SK-N-SH (cell line): Measurements from ENCODE around the gene DNAH7. TPM values are rescaled to one million over a fixed set of nuclear protein-coding genes. Genes with fewer than 3 reads are reported as not detected.

Source experiments
- CTCF ChIA-PET: fragments of 300-600, 350-600 bp; formaldehyde crosslinking; extraction: SDS; loops from one replicate; lab custom pipeline; 2021; lab: Yijun Ruan, JAX
- POLR2A ChIA-PET: fragments of 350-600 bp; sonication (Branson Sonifier 250); formaldehyde crosslinking; extraction: SDS; loops from one replicate; lab custom pipeline; 2020; ENCODE audit warnings: antibody characterized with exemption, inconsistent platforms; lab: Yijun Ruan, JAX
- DNase-seq: peaks from one replicate; pipeline ENCODE4 v3.0.0; 2012
- H2AFZ ChIP-seq: fragments of 200-600 bp; sonication (generic); 2 replicates; pipeline ENCODE4 v1.8.1; 2016; ENCODE audit warnings: antibody characterized with exemption, mild to moderate bottlenecking, low read depth
- H3F3A ChIP-seq: fragments of 200-600 bp; sonication (generic); replicated peaks from 2 replicates; pipeline ENCODE3; 2016; ENCODE audit warnings: antibody characterized with exemption, mild to moderate bottlenecking; ENCODE audit not compliant: insufficient read depth
- H3K27ac ChIP-seq, 2 experiments: fragments of 200-500 bp in 1 of 2; fragments of 200-600 bp in 1 of 2; sonication (Bioruptor generic) in 1 of 2; sonication (generic), shearing (Covaris generic) in 1 of 2; 2 replicates each; pipeline versions ENCODE4 v1.5.1 to v1.6.1; 2014 to 2016; ENCODE audit warnings: low read depth in 2 of 2, inconsistent platforms in 1 of 2, low read length in 1 of 2, mild to moderate bottlenecking in 1 of 2, mixed read lengths in 1 of 2
- H3K27me3 ChIP-seq: fragments of 200-600 bp; sonication (generic), shearing (Covaris generic); 2 replicates; pipeline ENCODE4 v1.6.1; 2016; ENCODE audit warnings: mixed run types; ENCODE audit not compliant: insufficient read depth
- H3K36me3 ChIP-seq, 2 experiments: fragments of 200-500 bp in 1 of 2; fragments of 200-600 bp in 1 of 2; sonication (Bioruptor generic) in 1 of 2; sonication (generic) in 1 of 2; replicated peaks in 1 of 2; 2 replicates each; pipeline versions ENCODE3 to v1.5.1; 2014 to 2016; ENCODE audit warnings: low read length in 1 of 2, mild to moderate bottlenecking in 1 of 2; ENCODE audit not compliant: insufficient read depth in 2 of 2, control insufficient read depth in 1 of 2
- H3K4me1 ChIP-seq, 2 experiments: fragments of 200-500 bp in 1 of 2; fragments of 200-600 bp in 1 of 2; sonication (Bioruptor generic) in 1 of 2; sonication (generic), shearing (Covaris generic) in 1 of 2; 2 replicates each; pipeline versions ENCODE4 v1.5.1 to v1.6.1; 2014 to 2016; ENCODE audit warnings: low read depth in 1 of 2, low read length in 1 of 2, mixed run types in 1 of 2; ENCODE audit not compliant: insufficient read depth in 2 of 2, control insufficient read depth in 1 of 2
- H3K4me2 ChIP-seq: fragments of 200-600 bp; sonication (generic), shearing (Covaris generic); 2 replicates; pipeline ENCODE4 v1.6.1; 2017; ENCODE audit warnings: mixed run types
- H3K4me3 ChIP-seq, 2 experiments: fragments of 200-500 bp in 1 of 2; fragments of 200-600 bp in 1 of 2; sonication (Bioruptor generic) in 1 of 2; sonication (generic), shearing (Covaris generic) in 1 of 2; 2 replicates each; pipeline versions ENCODE4 v1.5.1 to v1.8.1; 2014 to 2016; ENCODE audit warnings: low read depth in 2 of 2, inconsistent platforms in 1 of 2, low read length in 1 of 2, mild to moderate bottlenecking in 1 of 2, mixed read lengths in 1 of 2, moderate library complexity in 1 of 2
- H3K79me2 ChIP-seq: fragments of 200-600 bp; sonication (generic); 2 replicates; pipeline ENCODE4 v1.8.1; 2017; ENCODE audit warnings: mild to moderate bottlenecking; ENCODE audit not compliant: insufficient read depth
- H3K9ac ChIP-seq: fragments of 200-600 bp; sonication (generic); 2 replicates; pipeline ENCODE4 v1.6.1; 2017; ENCODE audit warnings: mixed run types
- H3K9me2 ChIP-seq: fragments of 200-600 bp; sonication (generic); 2 replicates; pipeline ENCODE4 v1.6.1; 2017; ENCODE audit warnings: mixed run types
- H3K9me3 ChIP-seq: fragments of 200-600 bp; sonication (generic); 2 replicates; pipeline ENCODE4 v1.6.1; 2017; ENCODE audit warnings: mixed run types, mild to moderate bottlenecking, moderate library complexity
- H4K20me1 ChIP-seq: fragments of 200-600 bp; sonication (generic); 2 replicates; pipeline ENCODE4 v1.6.1; 2017; ENCODE audit warnings: mild to moderate bottlenecking, mixed run types; ENCODE audit not compliant: insufficient read depth
- CHD2 ChIP-seq: fragments of 150-350 bp; IDR thresholded peaks from 2 replicates; pipeline ENCODE4 v1.6.1; 2018; ENCODE audit warnings: low read length; ENCODE audit not compliant: partially characterized antibody
- ELF1 ChIP-seq: IDR thresholded peaks from 2 replicates; pipeline ENCODE4 v1.4.0; 2012
- EP300 ChIP-seq, 2 experiments: IDR thresholded peaks; 2 replicates each; pipeline versions ENCODE4 v1.4.0 to v1.6.1; 2012; ENCODE audit warnings: borderline replicate concordance in 1 of 2, low read depth in 1 of 2, low read length in 1 of 2
- FOXJ3 ChIP-seq: sonication (generic); formaldehyde crosslinking; IDR thresholded peaks from 2 replicates; pipeline ENCODE4 v1.5.1; 2020; ENCODE audit warnings: mild to moderate bottlenecking, missing genetic modification reagents
- GABPA ChIP-seq: IDR thresholded peaks from 2 replicates; pipeline ENCODE4 v1.4.0; 2012; ENCODE audit warnings: low read depth, mild to moderate bottlenecking
- GATA2 ChIP-seq: sonication (generic); formaldehyde crosslinking; IDR thresholded peaks from 2 replicates; pipeline ENCODE4 v1.5.0; 2020; ENCODE audit warnings: mild to moderate bottlenecking, missing genetic modification reagents
- JUND ChIP-seq: IDR thresholded peaks from 2 replicates; pipeline ENCODE4 v1.4.0; 2012
- MAX ChIP-seq: IDR thresholded peaks from 2 replicates; pipeline ENCODE4 v1.4.0; 2012; ENCODE audit warnings: low read depth
- MEF2A ChIP-seq: IDR thresholded peaks from 2 replicates; pipeline ENCODE4 v1.4.0; 2012; ENCODE audit warnings: low read depth, borderline replicate concordance
- NFIC ChIP-seq: IDR thresholded peaks from 2 replicates; pipeline ENCODE4 v1.4.0; 2012; ENCODE audit warnings: borderline replicate concordance
- PBX3 ChIP-seq: IDR thresholded peaks from 2 replicates; pipeline ENCODE4; 2012
- POLR2AphosphoS5 ChIP-seq: IDR thresholded peaks from 2 replicates; pipeline ENCODE4 v1.6.1; 2012; ENCODE audit warnings: low read depth, low read length
- RFX5 ChIP-seq: IDR thresholded peaks from 2 replicates; pipeline ENCODE4 v1.6.1; 2012; ENCODE audit warnings: mild to moderate bottlenecking, improper control_type of control experiment, low read length
- RXRA ChIP-seq: IDR thresholded peaks from 2 replicates; pipeline ENCODE4 v1.4.0; 2012; ENCODE audit warnings: low read depth, mild to moderate bottlenecking, borderline replicate concordance
- SIN3A ChIP-seq: IDR thresholded peaks from 2 replicates; pipeline ENCODE4 v1.6.1; 2012; ENCODE audit warnings: low read depth, mild to moderate bottlenecking, low read length, moderate library complexity, borderline replicate concordance
- TAF1 ChIP-seq: IDR thresholded peaks from 2 replicates; pipeline ENCODE4 v1.6.1; 2012; ENCODE audit warnings: low read depth, mild to moderate bottlenecking, low read length, moderate library complexity, borderline replicate concordance
- TCF12 ChIP-seq: IDR thresholded peaks from 2 replicates; pipeline ENCODE4 v1.4.0; 2012
- TEAD4 ChIP-seq: IDR thresholded peaks from 2 replicates; pipeline ENCODE4 v1.4.0; 2012; ENCODE audit warnings: mild to moderate bottlenecking, borderline replicate concordance; ENCODE audit not compliant: insufficient read depth
- YY1 ChIP-seq: IDR thresholded peaks from 2 replicates; pipeline ENCODE4 v1.4.0; 2012; ENCODE audit warnings: low read depth, mild to moderate bottlenecking
- ZBTB33 ChIP-seq: IDR thresholded peaks from 2 replicates; pipeline ENCODE4 v1.4.0; 2012; ENCODE audit warnings: low read depth, borderline replicate concordance
- WGBS: methylation state at CpG from one replicate; pipeline ENCODE4 v1.1.6; 2017; ENCODE audit warnings: low lambda C conversion rate; 5-methylcytosine and 5-hydroxymethylcytosine counted together
- polyA plus RNA-seq, 3 experiments: library from polyadenylated mRNA; depleted of rRNA; stranded (reverse); fragments of >200 nt; gene quantifications; 2 replicates each; pipeline ENCODE4 v1.2.3, GENCODE V29; 2012

DNAH7 gene
- polyA plus RNA-seq, 1 of the 3 experiments (the other 2 are of a cell fraction), result 1.2 TPM

- Histone ChIP-seq H2AFZ (no peak overlapping the region), H3K27ac (no peak overlapping the region), H3K4me1 (no peaks in the 10 kb centered on the region), H3K79me2 (no peaks in the 10 kb centered on the region), H3K4me3 (no peak overlapping the region), H4K20me1 (no peaks in the 10 kb centered on the region), H3K4me2 (no peak overlapping the region), H3K9me2 (no peaks in the 10 kb centered on the region), H3K27me3 (no peaks in the 10 kb centered on the region), H3K36me3 (peaks cover 39 to 44% of the 10 kb centered on the region in 2 experiments), H3F3A (no peaks in the 10 kb centered on the region), H3K9me3 (no peaks in the 10 kb centered on the region), H3K9ac (no peak overlapping the region)
- 94% methylated on average over 4 of the region's 4 CpGs for WGBS
- TF ChIP-seq MAX, result no peak
- TF ChIP-seq CHD2, result no peak
- no peak for TF ChIP-seq EP300 (IDR thresholded peaks at IDR 0.05; ENCODE audit: borderline replicate concordance in 1 of 2, low read depth in 1 of 2, low read length in 1 of 2)
- TF ChIP-seq ELF1, result no peak
- no peak for TF ChIP-seq ZBTB33
- no peak for TF ChIP-seq GABPA
- TF ChIP-seq TEAD4, result no peak
- TF ChIP-seq PBX3, result no peak
- TF ChIP-seq TAF1, result no peak
- TF ChIP-seq SIN3A, result no peak
- TF ChIP-seq RFX5, result no peak
- TF ChIP-seq JUND, result no peak
- no peak for TF ChIP-seq FOXJ3
- no peak for TF ChIP-seq RXRA
- no peak for TF ChIP-seq YY1
- TF ChIP-seq POLR2AphosphoS5, result no peak
- no peak for TF ChIP-seq TCF12
- no peak for TF ChIP-seq MEF2A
- TF ChIP-seq NFIC, result no peak
- TF ChIP-seq GATA2, result no peak
- DNase-seq, result no peak
- CTCF ChIA-PET, result interaction anchor here (1.4 kb wide), 1 partner anchor 9 kb away, joined by 3 read pairs; no protein-coding TSS in a partner anchor
- POLR2A ChIA-PET, result no interaction called here
Measured at GRCh38 chr2:195727106-195727505, 341.5 kb downstream of the DNAH7 start.
